ENCODE results near the gene KRTAP10-7. TPM values are rescaled to one million over a fixed set of nuclear protein-coding genes. Genes with fewer than 3 reads are reported as not detected.

KRTAP10-7 gene
- total and polyA plus RNA-seq, 9 of the 15 experiments (the other 6 are each of a cell fraction or from before 2014, with no cell fraction given) = not detected

GRCh38 chr21:44582055-44582454 is 18.3 kb upstream of the KRTAP10-7 start (continued):
- TF ChIP-seq RERE (CRISPR knock-in tag; IDR thresholded peaks at IDR 0.05; ENCODE audit: borderline replicate concordance) = no peak
- TF ChIP-seq ARID4B (CRISPR knock-in tag; IDR thresholded peaks at IDR 0.05) = no peak
- TF ChIP-seq FOXA3 (CRISPR knock-in tag; conservative IDR thresholded peaks at IDR 0.05 in 1 of 2, IDR thresholded peaks at IDR 0.05 in 1 of 2) = no peak
- no peak for TF ChIP-seq MAFF (IDR thresholded peaks at IDR 0.05; ENCODE audit: low read length)
- no peak for TF ChIP-seq ZNF785 (CRISPR knock-in tag; IDR thresholded peaks at IDR 0.05)
- no peak for TF ChIP-seq KAT2B (IDR thresholded peaks at IDR 0.05; ENCODE audit: low read depth, low read length)
- TF ChIP-seq ZKSCAN1 (IDR thresholded peaks at IDR 0.05; ENCODE audit: low read depth, low read length) = no peak
- no peak for TF ChIP-seq ZNF253 (CRISPR knock-in tag; conservative IDR thresholded peaks at IDR 0.05)
- TF ChIP-seq ZBTB5 (IDR thresholded peaks at IDR 0.05) = no peak
- TF ChIP-seq RNF219 (CRISPR knock-in tag; IDR thresholded peaks at IDR 0.05) = no peak
- no peak for TF ChIP-seq ZNF3 (CRISPR knock-in tag; IDR thresholded peaks at IDR 0.05)
- TF ChIP-seq ZNF589 (CRISPR knock-in tag; IDR thresholded peaks at IDR 0.05; ENCODE audit: low read depth) = peak; percentile 69; the same call in 1 of the 2 replicates
- TF ChIP-seq HES1 (IDR thresholded peaks at IDR 0.05; ENCODE audit: low read depth) = no peak
